Mucosa of rectum (tissue), 2 donors: Measurements from ENCODE around the gene MDM4.

Source experiments
- H3K27ac ChIP-seq, 2 donors: one replicate each; pipeline ENCODE4 v1.7.0; 2013; ENCODE audit warnings: inconsistent platforms in 2 of 2, low read depth in 2 of 2, low read length in 2 of 2
- H3K27me3 ChIP-seq, 2 donors: one replicate each; pipeline ENCODE4 v1.7.0; 2013; ENCODE audit warnings: low read length in 2 of 2; ENCODE audit not compliant: control insufficient read depth in 2 of 2, insufficient read depth in 2 of 2
- H3K36me3 ChIP-seq, 2 donors: one replicate each; pipeline ENCODE4 v1.7.0; 2013; ENCODE audit warnings: low read length in 2 of 2; ENCODE audit not compliant: control insufficient read depth in 2 of 2, insufficient read depth in 2 of 2
- H3K4me1 ChIP-seq, 2 donors: one replicate each; pipeline ENCODE4 v1.7.0; 2013; ENCODE audit warnings: low read length in 2 of 2, mild to moderate bottlenecking in 1 of 2; ENCODE audit not compliant: control insufficient read depth in 2 of 2, insufficient read depth in 2 of 2
- H3K4me3 ChIP-seq, 2 donors: one replicate each; pipeline ENCODE4 v1.7.0; 2013; ENCODE audit warnings: low read length in 2 of 2
- H3K9ac ChIP-seq, 2 donors: one replicate each; pipeline ENCODE4 v1.7.0; 2013; ENCODE audit warnings: low read length in 2 of 2, low read depth in 1 of 2, mild to moderate bottlenecking in 1 of 2
- H3K9me3 ChIP-seq, 2 donors: one replicate each; pipeline ENCODE4 v1.7.0; 2013; ENCODE audit warnings: low read length in 2 of 2; ENCODE audit not compliant: control insufficient read depth in 2 of 2
- donor health status: healthy.
- donor health status: Normal muscosa, but diverticular disease.

MDM4 gene, protein sequence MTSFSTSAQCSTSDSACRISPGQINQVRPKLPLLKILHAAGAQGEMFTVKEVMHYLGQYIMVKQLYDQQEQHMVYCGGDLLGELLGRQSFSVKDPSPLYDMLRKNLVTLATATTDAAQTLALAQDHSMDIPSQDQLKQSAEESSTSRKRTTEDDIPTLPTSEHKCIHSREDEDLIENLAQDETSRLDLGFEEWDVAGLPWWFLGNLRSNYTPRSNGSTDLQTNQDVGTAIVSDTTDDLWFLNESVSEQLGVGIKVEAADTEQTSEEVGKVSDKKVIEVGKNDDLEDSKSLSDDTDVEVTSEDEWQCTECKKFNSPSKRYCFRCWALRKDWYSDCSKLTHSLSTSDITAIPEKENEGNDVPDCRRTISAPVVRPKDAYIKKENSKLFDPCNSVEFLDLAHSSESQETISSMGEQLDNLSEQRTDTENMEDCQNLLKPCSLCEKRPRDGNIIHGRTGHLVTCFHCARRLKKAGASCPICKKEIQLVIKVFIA

DNA sequence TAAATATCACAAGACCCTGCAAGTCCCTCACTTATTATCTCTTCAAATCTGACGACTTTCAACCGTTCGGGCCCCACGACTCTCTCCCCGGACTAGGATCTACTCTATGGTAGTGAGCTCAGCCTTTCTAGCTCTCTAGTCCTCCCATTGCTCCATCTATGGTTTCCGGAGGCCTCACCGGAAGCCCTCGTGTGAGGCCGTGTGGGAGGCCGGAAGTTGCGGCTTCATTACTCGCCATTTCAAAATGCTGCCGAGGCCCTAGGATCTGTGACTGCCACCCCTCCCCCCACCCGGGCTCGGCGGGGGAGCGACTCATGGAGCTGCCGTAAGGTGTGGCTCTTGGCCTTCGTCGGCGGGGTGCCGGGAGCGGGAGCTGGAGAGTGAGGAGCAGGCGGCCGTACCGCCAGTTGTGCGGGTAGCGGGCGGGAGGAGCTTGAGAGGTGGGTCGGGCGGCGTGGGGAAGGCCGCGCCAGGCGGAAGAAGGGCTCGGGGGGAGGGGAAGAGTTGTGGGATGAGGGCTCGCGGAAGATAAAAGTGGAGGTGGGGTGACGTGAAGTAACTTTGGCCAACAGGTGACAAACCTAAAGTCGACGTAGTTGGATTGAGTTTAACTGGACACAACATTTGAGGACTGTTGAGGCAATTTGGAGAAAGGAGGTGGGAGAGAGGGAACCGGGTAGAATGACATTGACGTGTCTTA is at the start of gene MDM4:
MDM4 (plus strand) TSS at position 227 of the 700 bp plus-strand sequence. CDS start 9,113 bp downstream, outside the sequence.
- Histone ChIP-seq H3K4me3 (peak within 1 kb of the TSS; percentile 89 to 99), H3K27ac (peak within 1 kb of the TSS; percentile 97 to 98), H3K4me1 (peaks cover 18 to 20% of the 10 kb centered on the region in 2 donors), H3K9me3 (no peaks in the 10 kb centered on the region), H3K9ac (peak within 1 kb of the TSS; percentile 90 to 93), H3K27me3 (no peaks in the 10 kb centered on the region), H3K36me3 (peaks cover 0 to 6% of the 10 kb centered on the region in 2 donors)

DNA sequence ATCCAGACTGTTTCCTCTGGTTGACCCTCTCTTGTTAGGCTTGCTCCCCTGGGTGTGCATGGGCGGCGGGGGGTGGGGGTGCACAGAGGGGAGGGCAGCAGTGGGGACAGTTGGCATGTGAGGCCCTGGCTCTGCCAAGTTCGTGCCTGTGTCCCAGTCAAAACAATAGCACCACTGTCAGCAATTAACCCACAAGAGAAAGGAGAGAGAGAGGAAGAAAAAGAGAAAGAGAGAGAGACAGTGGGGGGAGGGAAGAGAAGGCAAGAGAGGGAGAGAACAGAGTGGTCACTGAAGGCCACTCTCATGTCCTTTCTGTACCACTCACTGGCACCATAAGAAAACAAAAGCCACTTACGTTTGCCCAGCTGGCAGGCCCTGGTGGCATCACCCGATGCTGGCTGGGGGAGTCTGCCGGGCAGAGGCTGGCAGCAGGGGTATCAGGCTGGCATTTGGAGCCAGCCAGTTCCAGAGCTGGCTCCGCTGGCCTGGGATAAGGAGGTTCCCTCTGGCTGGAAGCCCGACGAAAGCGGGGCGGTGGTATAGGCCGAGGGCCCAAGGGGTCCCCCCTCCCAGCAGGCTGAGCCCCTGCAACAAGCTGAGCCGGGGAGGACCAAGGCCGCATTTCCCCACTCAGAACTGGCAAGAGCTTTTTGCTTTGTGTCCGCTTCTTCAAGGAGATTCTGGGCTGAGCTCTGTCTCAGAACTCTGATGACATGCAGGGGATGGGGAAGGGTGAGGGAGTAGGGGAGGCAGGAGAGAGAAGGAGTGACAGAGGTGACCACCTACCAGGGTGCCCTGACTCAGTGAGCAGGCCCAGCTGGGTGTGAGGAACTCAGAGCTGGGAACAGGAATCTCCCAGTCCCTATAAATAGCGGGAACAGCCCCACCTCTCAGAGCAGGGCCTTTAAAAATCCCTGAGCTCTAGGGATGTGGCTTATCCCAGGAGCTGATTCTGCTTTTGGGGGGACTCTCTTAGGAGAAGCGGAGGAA is 49.5 kb upstream of the MDM4 start:
- Histone ChIP-seq H3K27me3 (no peaks in the 10 kb centered on the region), H3K4me1 (peaks cover 7 to 11% of the 10 kb centered on the region in 2 donors), H3K4me3 (no peak overlapping the region), H3K9me3 (no peaks in the 10 kb centered on the region), H3K27ac (peak overlapping the region; percentile 32 to 65), H3K36me3 (peaks cover 53% of the 10 kb centered on the region in 2 donors), H3K9ac (peak overlapping the region in 1 of 2 donors; percentile 20)

DNA sequence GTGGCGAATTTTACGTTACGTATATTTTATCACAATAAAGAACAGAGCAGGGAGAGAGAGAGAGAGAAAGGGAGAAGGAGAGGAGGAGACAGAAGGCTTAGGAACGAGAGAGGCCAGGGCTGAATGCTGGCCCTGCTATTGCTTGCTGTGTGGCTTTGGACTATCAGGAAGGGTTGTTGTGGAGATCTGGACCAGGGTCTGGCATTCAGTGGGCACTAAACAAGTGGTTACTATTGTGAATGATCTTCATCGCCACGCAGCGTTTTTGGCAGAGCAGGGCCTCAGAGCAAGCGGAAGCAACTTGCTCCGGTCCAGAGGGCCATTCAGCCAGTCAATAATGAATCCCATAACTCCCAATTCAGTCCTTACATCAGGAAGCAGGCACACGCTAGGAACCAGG is 48.0 kb upstream of the MDM4 start:
- H3K4me1 ChIP-seq = peaks cover 7 to 9% of the 10 kb centered on the region in 2 donors
- no peak overlapping the region for H3K9ac ChIP-seq
- no peaks in the 10 kb centered on the region for H3K9me3 ChIP-seq
- no peak overlapping the region for H3K27ac ChIP-seq
- no peaks in the 10 kb centered on the region for H3K27me3 ChIP-seq
- H3K4me3 ChIP-seq = no peak overlapping the region
- peaks cover 40 to 49% of the 10 kb centered on the region in 2 donors for H3K36me3 ChIP-seq

DNA sequence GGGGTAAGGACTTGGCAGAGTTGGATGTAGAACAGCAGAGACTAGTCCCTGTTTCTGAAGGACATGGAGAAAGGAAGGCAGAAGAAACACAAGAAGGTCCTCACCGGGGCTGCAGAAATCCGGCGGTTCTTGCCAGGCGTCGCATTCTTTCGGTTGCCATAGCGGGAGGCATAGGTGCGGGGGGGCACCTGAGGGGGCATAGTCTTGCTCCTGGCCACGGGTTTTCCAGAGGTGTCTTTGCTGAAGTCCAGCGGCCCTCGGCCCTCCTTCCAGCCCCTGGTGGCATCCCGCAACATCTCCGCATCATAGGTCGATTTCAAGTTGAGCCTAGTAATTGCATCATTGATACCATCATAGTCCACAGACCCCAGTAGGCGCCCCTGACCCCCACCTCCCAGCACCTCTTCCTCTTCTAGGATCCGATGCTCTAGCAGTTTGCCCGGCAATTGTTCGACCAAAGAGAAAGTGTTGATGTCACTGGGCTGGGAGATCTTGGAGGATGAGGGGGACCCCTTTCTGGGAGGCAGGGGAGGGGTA is 47.4 kb upstream of the MDM4 start:
- Histone ChIP-seq H3K27ac (no peak overlapping the region), H3K27me3 (no peaks in the 10 kb centered on the region), H3K36me3 (peaks cover 35 to 44% of the 10 kb centered on the region in 2 donors), H3K4me3 (no peak overlapping the region), H3K9me3 (no peaks in the 10 kb centered on the region), H3K9ac (no peak overlapping the region), H3K4me1 (peaks cover 6 to 7% of the 10 kb centered on the region in 2 donors)

DNA sequence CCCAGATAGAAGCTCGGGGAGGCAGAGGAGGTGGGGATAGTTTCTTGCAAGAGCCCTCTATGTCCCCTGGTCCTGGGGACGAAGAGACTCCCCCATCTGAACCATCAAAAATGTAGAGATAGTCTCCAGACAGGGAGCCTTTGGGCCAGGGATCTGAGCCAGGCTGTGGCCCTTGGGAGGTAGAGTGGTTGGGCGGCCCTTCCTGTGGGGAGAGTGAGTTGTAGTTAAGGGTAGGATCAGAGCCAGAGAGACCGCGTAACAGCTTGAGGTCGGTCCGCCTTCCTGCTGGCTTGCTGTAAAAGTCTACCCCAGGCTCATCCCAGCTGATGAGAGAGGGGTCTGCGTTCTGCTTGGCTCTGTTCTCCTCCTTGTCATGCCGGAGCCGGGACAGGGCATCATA is 46.9 kb upstream of the MDM4 start:
- Histone ChIP-seq H3K9ac (no peak overlapping the region), H3K4me1 (peaks cover 5 to 6% of the 10 kb centered on the region in 2 donors), H3K27me3 (no peaks in the 10 kb centered on the region), H3K27ac (no peak overlapping the region), H3K9me3 (no peaks in the 10 kb centered on the region), H3K4me3 (no peak overlapping the region), H3K36me3 (peaks cover 30 to 40% of the 10 kb centered on the region in 2 donors)

DNA sequence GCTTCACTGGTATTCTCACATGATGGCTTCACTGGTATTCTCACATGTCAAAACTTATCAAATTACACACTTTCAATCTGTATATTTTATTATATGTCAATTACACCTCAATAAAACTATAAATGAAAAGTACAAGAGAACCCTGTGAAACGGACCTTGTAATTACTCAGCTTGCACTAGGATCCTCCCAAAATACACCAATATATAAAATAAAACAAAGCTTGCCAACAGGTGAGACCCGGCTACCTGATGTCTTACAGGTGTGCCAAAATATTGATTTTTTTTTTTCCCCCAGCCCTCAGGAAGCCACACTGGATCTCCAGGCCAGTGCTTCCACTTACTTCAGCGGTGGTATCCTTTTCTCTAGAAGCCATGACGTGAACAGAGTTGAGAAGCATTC is 44.5 kb upstream of the MDM4 start:
- Histone ChIP-seq H3K9ac (no peak overlapping the region), H3K36me3 (peaks cover 24 to 28% of the 10 kb centered on the region in 2 donors), H3K27me3 (no peaks in the 10 kb centered on the region), H3K27ac (peak overlapping the region; percentile 3 to 32), H3K4me3 (no peak overlapping the region), H3K4me1 (peaks cover 0 to 4% of the 10 kb centered on the region in 2 donors), H3K9me3 (no peaks in the 10 kb centered on the region)

DNA sequence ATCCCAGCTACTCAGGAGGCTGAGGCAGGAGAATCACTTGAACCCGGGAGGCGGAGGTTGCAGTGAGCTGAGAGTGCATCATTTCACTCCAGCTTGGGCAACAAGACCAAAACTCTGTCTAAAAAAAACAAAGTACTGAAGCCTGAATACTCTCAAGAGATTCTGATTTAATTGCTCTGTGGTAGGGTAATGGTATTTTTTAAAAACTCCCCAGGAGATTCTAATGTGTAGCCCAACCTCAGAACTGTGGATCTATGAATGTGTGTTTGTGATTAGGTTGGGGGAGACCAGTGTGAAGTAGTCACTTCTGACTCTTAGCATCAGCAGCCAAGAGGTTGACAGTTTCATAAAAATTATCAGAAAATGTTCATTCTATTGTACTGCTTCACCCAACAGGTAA is 43.5 kb upstream of the MDM4 start:
- Histone ChIP-seq H3K27me3 (no peaks in the 10 kb centered on the region), H3K4me1 (peaks cover 9 to 11% of the 10 kb centered on the region in 2 donors), H3K27ac (no peak overlapping the region), H3K4me3 (no peak overlapping the region), H3K9ac (no peak overlapping the region), H3K9me3 (no peaks in the 10 kb centered on the region), H3K36me3 (peaks cover 20 to 21% of the 10 kb centered on the region in 2 donors)

DNA sequence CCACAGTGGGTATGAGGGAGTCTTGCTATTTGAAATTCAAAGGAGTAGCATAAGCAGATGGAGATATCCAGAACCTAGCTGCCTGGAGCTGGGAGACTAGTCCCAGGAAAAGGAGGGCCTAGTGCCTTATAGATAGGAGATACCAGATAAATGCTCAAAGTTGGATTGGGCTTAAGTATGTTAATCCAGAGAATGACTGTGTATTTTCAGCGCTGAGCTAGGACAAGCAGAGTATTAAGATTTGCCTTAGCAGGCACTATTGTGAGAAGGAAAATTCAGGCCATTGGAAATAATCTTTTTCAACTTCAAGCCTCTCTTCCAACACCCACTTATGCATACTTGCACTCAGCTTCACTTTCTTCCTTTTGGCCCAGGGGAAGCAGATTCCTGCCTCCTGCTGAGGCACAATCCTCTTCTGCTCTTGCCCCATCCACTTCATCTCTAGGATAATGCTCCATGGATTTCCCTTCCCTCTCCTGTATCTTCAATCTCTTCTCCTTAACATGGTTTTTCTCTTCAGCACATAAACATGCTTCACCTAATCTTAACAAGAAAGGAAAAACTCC is 42.7 kb upstream of the MDM4 start:
- H3K36me3 ChIP-seq = peaks cover 12 to 13% of the 10 kb centered on the region in 2 donors
- H3K9me3 ChIP-seq = no peaks in the 10 kb centered on the region
- no peak overlapping the region for H3K9ac ChIP-seq
- no peak overlapping the region for H3K4me3 ChIP-seq
- H3K27ac ChIP-seq = no peak overlapping the region
- H3K27me3 ChIP-seq = no peaks in the 10 kb centered on the region
- peaks cover 17 to 19% of the 10 kb centered on the region in 2 donors for H3K4me1 ChIP-seq
